HAP-1 (cell line): ENCODE measurements around the gene GLRX3.

Source experiments
- DNase-seq, 2 experiments: peaks; one replicate each; pipeline ENCODE4 v3.0.0-alpha.2; 2016 to 2020; ENCODE audit warnings: low spot score in 2 of 2
- H3K27me3 ChIP-seq: fragments of 250-450 bp; sonication (Bioruptor Pico); 2 replicates; pipeline ENCODE4 v1.5.1; 2020; ENCODE audit warnings: low read depth, mild to moderate bottlenecking, moderate library complexity
- H3K36me3 ChIP-seq: fragments of 250-450 bp; sonication (Bioruptor Pico); replicated peaks from 2 replicates; pipeline ENCODE4 v1.5.1; 2020; ENCODE audit warnings: mild to moderate bottlenecking
- H3K4me1 ChIP-seq: fragments of 250-450 bp; sonication (Bioruptor Pico); 2 replicates; pipeline ENCODE4 v1.5.1; 2020; ENCODE audit warnings: mild to moderate bottlenecking
- H3K4me3 ChIP-seq: fragments of 250-450 bp; sonication (Bioruptor Pico); 2 replicates; pipeline ENCODE4 v1.5.1; 2020; ENCODE audit warnings: mild to moderate bottlenecking, moderate library complexity
- H3K9me3 ChIP-seq: fragments of 250-450 bp; sonication (Bioruptor Pico); 2 replicates; pipeline ENCODE4 v1.5.1; 2020; ENCODE audit warnings: mild to moderate bottlenecking, moderate library complexity
- in situ Hi-C: fragments of 300-500 bp; cut with MboI; formaldehyde crosslinking; loops from 3 replicates; pipeline ENCODE4 v1.14.3; 2020; ENCODE audit warnings: low sequenced_read_pairs, inconsistent platforms, mixed read lengths

GLRX3 gene

GRCh38 chr10:130213286-130214080, 77.3 kb downstream of the GLRX3 start:
- in situ Hi-C loops, result no loop called here
- no peak for DNase-seq
- Histone ChIP-seq H3K27me3 (no peaks in the 10 kb centered on the region), H3K36me3 (no peaks in the 10 kb centered on the region), H3K9me3 (no peaks in the 10 kb centered on the region), H3K4me1 (no peaks in the 10 kb centered on the region), H3K4me3 (no peak overlapping the region)

- in situ Hi-C loops, result no loop called here
- Histone ChIP-seq H3K36me3 (no peaks in the 10 kb centered on the region), H3K4me1 (no peaks in the 10 kb centered on the region), H3K9me3 (no peaks in the 10 kb centered on the region), H3K27me3 (no peaks in the 10 kb centered on the region), H3K4me3 (no peak overlapping the region)
- DNase-seq, result no peak
These were observed 78.2 kb downstream of the GLRX3 start for GRCh38 chr10:130214431-130214830.

- no peaks in the 10 kb centered on the region for H3K27me3 ChIP-seq
- no peaks in the 10 kb centered on the region for H3K36me3 ChIP-seq
- H3K4me3 ChIP-seq, result no peak overlapping the region
- H3K9me3 ChIP-seq, result no peaks in the 10 kb centered on the region
- DNase-seq, result no peak
- in situ Hi-C loops, result no loop called here
- H3K4me1 ChIP-seq, result no peaks in the 10 kb centered on the region
These were observed 79.2 kb downstream of the GLRX3 start for GRCh38 chr10:130215151-130215930.

- in situ Hi-C loops, result no loop called here
- Histone ChIP-seq H3K9me3 (no peaks in the 10 kb centered on the region), H3K4me1 (no peaks in the 10 kb centered on the region)
These were observed 79.7 kb downstream of the GLRX3 start for GRCh38 chr10:130215931-130216231.

GRCh38 chr10:130218181-130218641, 82.0 kb downstream of the GLRX3 start:
- no peaks in the 10 kb centered on the region for H3K4me1 ChIP-seq
- H3K9me3 ChIP-seq, result no peaks in the 10 kb centered on the region
- no peaks in the 10 kb centered on the region for H3K27me3 ChIP-seq
- no peak for DNase-seq
- H3K4me3 ChIP-seq, result no peak overlapping the region
- in situ Hi-C loops, result no loop called here
- no peaks in the 10 kb centered on the region for H3K36me3 ChIP-seq

More at GRCh38 chr10:130215931-130216231, 79.7 kb downstream of the GLRX3 start:
- Histone ChIP-seq H3K27me3 (no peaks in the 10 kb centered on the region), H3K36me3 (no peaks in the 10 kb centered on the region), H3K4me3 (no peak overlapping the region)
- DNase-seq, result no peak

GRCh38 chr10:130218936-130219335, 82.7 kb downstream of the GLRX3 start:
- Histone ChIP-seq H3K4me3 (no peak overlapping the region), H3K4me1 (no peaks in the 10 kb centered on the region), H3K9me3 (no peaks in the 10 kb centered on the region), H3K36me3 (no peaks in the 10 kb centered on the region), H3K27me3 (no peaks in the 10 kb centered on the region)
- DNase-seq, result no peak
- in situ Hi-C loops, result no loop called here

- Histone ChIP-seq H3K36me3 (no peaks in the 10 kb centered on the region), H3K4me3 (no peak overlapping the region), H3K27me3 (no peaks in the 10 kb centered on the region), H3K9me3 (no peaks in the 10 kb centered on the region), H3K4me1 (no peaks in the 10 kb centered on the region)
- DNase-seq, result no peak
- in situ Hi-C loops, result no loop called here
These were observed 84.3 kb downstream of the GLRX3 start for GRCh38 chr10:130220251-130221185.

GRCh38 chr10:130221456-130222375, 85.5 kb downstream of the GLRX3 start:
- no peaks in the 10 kb centered on the region for H3K36me3 ChIP-seq
- H3K4me3 ChIP-seq, result no peak overlapping the region
- no peak for DNase-seq
- in situ Hi-C loops, result no loop called here
- no peaks in the 10 kb centered on the region for H3K4me1 ChIP-seq
- H3K27me3 ChIP-seq, result no peaks in the 10 kb centered on the region
- H3K9me3 ChIP-seq, result no peaks in the 10 kb centered on the region

GRCh38 chr10:130222381-130222780, 86.2 kb downstream of the GLRX3 start:
- DNase-seq, result no peak
- Histone ChIP-seq H3K9me3 (no peaks in the 10 kb centered on the region), H3K36me3 (no peaks in the 10 kb centered on the region), H3K4me3 (no peak overlapping the region), H3K27me3 (no peaks in the 10 kb centered on the region), H3K4me1 (no peaks in the 10 kb centered on the region)
- in situ Hi-C loops, result no loop called here

- Histone ChIP-seq H3K4me3 (no peak overlapping the region), H3K9me3 (no peaks in the 10 kb centered on the region), H3K27me3 (no peaks in the 10 kb centered on the region), H3K36me3 (no peaks in the 10 kb centered on the region), H3K4me1 (no peaks in the 10 kb centered on the region)
- in situ Hi-C loops, result no loop called here
- no peak for DNase-seq
These were observed 88.0 kb downstream of the GLRX3 start for GRCh38 chr10:130224228-130224627.

- no peak overlapping the region for H3K4me3 ChIP-seq
- no peaks in the 10 kb centered on the region for H3K27me3 ChIP-seq
- DNase-seq, result no peak
- no peaks in the 10 kb centered on the region for H3K4me1 ChIP-seq
- in situ Hi-C loops, result no loop called here
- no peaks in the 10 kb centered on the region for H3K9me3 ChIP-seq
- no peaks in the 10 kb centered on the region for H3K36me3 ChIP-seq
These were observed 89.8 kb downstream of the GLRX3 start for GRCh38 chr10:130226012-130226411.

GRCh38 chr10:130227883-130228282, 91.7 kb downstream of the GLRX3 start:
- DNase-seq, result no peak
- in situ Hi-C loops, result no loop called here
- no peaks in the 10 kb centered on the region for H3K4me1 ChIP-seq
- no peaks in the 10 kb centered on the region for H3K27me3 ChIP-seq
- no peaks in the 10 kb centered on the region for H3K36me3 ChIP-seq
- no peak overlapping the region for H3K4me3 ChIP-seq
- no peaks in the 10 kb centered on the region for H3K9me3 ChIP-seq
